Naive thymus-derived CD4-positive, alpha-beta T cell (primary cell): ENCODE results near the gene SIRT1. TPM values are rescaled to one million over a fixed set of nuclear protein-coding genes. Genes with fewer than 3 reads are reported as not detected.

Experiments used
- ATAC-seq: fragments of 150-1000 bp; cut with Tn5 transposase; 2 replicates; pipeline ENCODE4 v1.10.0; 2021; ENCODE audit warnings: mild to moderate bottlenecking, moderate library complexity
- CTCF ChIA-PET: fragments of 350-600 bp; sonication (Branson Sonifier 250); formaldehyde crosslinking; loops from one replicate; lab custom pipeline; 2021; ENCODE audit warnings: antibody characterized with exemption; lab: Charles Lee
- POLR2A ChIA-PET: fragments of 350-600 bp; sonication (Branson Sonifier 250); formaldehyde crosslinking; loops from one replicate; lab custom pipeline; 2021; ENCODE audit warnings: antibody characterized with exemption, inconsistent platforms; lab: Charles Lee
- DNase-seq, 9 donors: peaks; one replicate each; pipeline versions ENCODE4 v3.0.0 to v3.0.0-alpha.2; 2020 to 2022; ENCODE audit warnings: mixed read lengths in 1 of 9
- H3K27ac ChIP-seq: one replicate; pipeline ENCODE4 v1.7.0; 2013; ENCODE audit warnings: mild to moderate bottlenecking, low read depth, low read length, moderate library complexity
- H3K27me3 ChIP-seq, 2 donors: one replicate each; pipeline ENCODE4 v1.7.0; 2013; ENCODE audit warnings: low read length in 2 of 2, mild to moderate bottlenecking in 2 of 2, moderate library complexity in 2 of 2; ENCODE audit not compliant: control insufficient read depth in 2 of 2, insufficient read depth in 2 of 2
- H3K36me3 ChIP-seq, 3 experiments: 1 replicate in 2 of 3; 2 replicates in 1 of 3; pipeline ENCODE4 v1.7.0; 2013; ENCODE audit warnings: low read length in 3 of 3, mild to moderate bottlenecking in 3 of 3, moderate library complexity in 1 of 3; ENCODE audit not compliant: insufficient read depth in 3 of 3, control insufficient read depth in 2 of 3
- H3K4me1 ChIP-seq, 2 donors: one replicate each; pipeline ENCODE4 v1.7.0; 2013; ENCODE audit warnings: low read length in 2 of 2, mild to moderate bottlenecking in 2 of 2, moderate library complexity in 1 of 2; ENCODE audit not compliant: control insufficient read depth in 2 of 2, insufficient read depth in 2 of 2
- H3K4me3 ChIP-seq: 2 replicates; pipeline ENCODE4 v1.7.0; 2013; ENCODE audit warnings: mild to moderate bottlenecking, low read length
- H3K9me3 ChIP-seq, 3 experiments: 1 replicate in 2 of 3; 2 replicates in 1 of 3; pipeline ENCODE4 v1.7.0; 2013; ENCODE audit warnings: low read length in 3 of 3; ENCODE audit not compliant: control insufficient read depth in 2 of 3
- H3K27ac Mint-ChIP-seq, 9 donors: one replicate each; pipeline ENCODE4 v1.8.0; 2020 to 2022; ENCODE audit warnings: mixed read lengths in 9 of 9, mild to moderate bottlenecking in 8 of 9, moderate library complexity in 5 of 9, inconsistent platforms in 2 of 9
- H3K27me3 Mint-ChIP-seq, 5 donors: one replicate each; pipeline ENCODE4 v1.8.0; 2021 to 2022; ENCODE audit warnings: mixed read lengths in 5 of 5, mild to moderate bottlenecking in 1 of 5
- H3K36me3 Mint-ChIP-seq, 5 donors: one replicate each; pipeline ENCODE4 v1.8.0; 2020 to 2022; ENCODE audit warnings: mixed read lengths in 5 of 5, mild to moderate bottlenecking in 3 of 5, inconsistent platforms in 1 of 5
- H3K4me1 Mint-ChIP-seq, 7 donors: one replicate each; pipeline ENCODE4 v1.8.0; 2020 to 2022; ENCODE audit warnings: mixed read lengths in 7 of 7, mild to moderate bottlenecking in 3 of 7, inconsistent platforms in 1 of 7
- H3K4me3 Mint-ChIP-seq, 10 donors: one replicate each; pipeline ENCODE4 v1.8.0; 2020 to 2022; ENCODE audit warnings: mild to moderate bottlenecking in 10 of 10, mixed read lengths in 10 of 10, moderate library complexity in 6 of 10, inconsistent platforms in 2 of 10
- H3K9me3 Mint-ChIP-seq, 11 donors: one replicate each; pipeline ENCODE4 v1.8.0; 2020 to 2022; ENCODE audit warnings: mixed read lengths in 11 of 11, mild to moderate bottlenecking in 4 of 11, inconsistent platforms in 1 of 11, moderate library complexity in 1 of 11
- intact Hi-C, 2 donors: fragments of 100-400 bp; cut with micrococcal nuclease; formaldehyde crosslinking; loops; one replicate each; pipeline ENCODE4 v1.15.1; 2023
- polyA plus RNA-seq, 2 donors: library from polyadenylated mRNA; unstranded; fragments of 300-500 nt; fragmentation: Illumina TruSeq; gene quantifications; one replicate each; pipeline ENCODE4 v1.2.3, GENCODE V29; 2021
- total RNA-seq, 6 experiments: library from RNA in 5 of 6; stranded (reverse) in 5 of 6; gene quantifications; 1 replicate in 5 of 6; 2 replicates in 1 of 6; pipeline ENCODE4 v1.2.3 and lab custom pipeline; 2021 to 2026

Gene SIRT1
- total and polyA plus RNA-seq, 7 experiments from 2014 or later: 13.6 to 66.8 (median 53.6) TPM

- no peak overlapping the region for H3K27ac ChIP-seq
- POLR2A ChIA-PET: no interaction called here
- peaks cover 0 to 6% (median 0%) of the 10 kb centered on the region in 7 donors for H3K4me1 Mint-ChIP-seq
- peak overlapping the region in 1 of 9 donors; percentile 65 for H3K27ac Mint-ChIP-seq
- CTCF ChIA-PET: no interaction called here
- no peaks in the 10 kb centered on the region for H3K27me3 ChIP-seq
- H3K27me3 Mint-ChIP-seq: no peaks in the 10 kb centered on the region
- H3K4me1 ChIP-seq: no peaks in the 10 kb centered on the region
- intact Hi-C loops: no loop called here
- H3K4me3 Mint-ChIP-seq: no peak overlapping the region
- DNase-seq (no peak), ATAC-seq (no peak)
- peaks cover 7 to 40% (median 20%) of the 10 kb centered on the region in 5 donors for H3K36me3 Mint-ChIP-seq
- H3K9me3 ChIP-seq: no peaks in the 10 kb centered on the region
- H3K4me3 ChIP-seq: no peak overlapping the region
- H3K36me3 ChIP-seq: peaks cover 0 to 40% (median 3%) of the 10 kb centered on the region in 3 experiments
- no peaks in the 10 kb centered on the region for H3K9me3 Mint-ChIP-seq
Measured at GRCh38 chr10:67933199-67933598, 48.7 kb downstream of the SIRT1 start.

- H3K9me3 ChIP-seq: no peaks in the 10 kb centered on the region
- DNase-seq (no peak), ATAC-seq (no peak)
- H3K36me3 Mint-ChIP-seq: peaks cover 7 to 47% (median 20%) of the 10 kb centered on the region in 5 donors
- H3K9me3 Mint-ChIP-seq: no peaks in the 10 kb centered on the region
- H3K27ac Mint-ChIP-seq: peak overlapping the region in 5 of 9 donors; percentile 6 to 65 (median 36)
- H3K27ac ChIP-seq: no peak overlapping the region
- intact Hi-C loops: no loop called here
- H3K36me3 ChIP-seq: peaks cover 0 to 38% (median 7%) of the 10 kb centered on the region in 3 experiments
- peaks cover 0 to 6% (median 0%) of the 10 kb centered on the region in 7 donors for H3K4me1 Mint-ChIP-seq
- H3K4me3 ChIP-seq: no peak overlapping the region
- H3K27me3 Mint-ChIP-seq: no peaks in the 10 kb centered on the region
- POLR2A ChIA-PET: no interaction called here
- CTCF ChIA-PET: no interaction called here
- H3K27me3 ChIP-seq: no peaks in the 10 kb centered on the region
- H3K4me3 Mint-ChIP-seq: no peak overlapping the region
- H3K4me1 ChIP-seq: no peaks in the 10 kb centered on the region
Measured at GRCh38 chr10:67934336-67934735, 49.9 kb downstream of the SIRT1 start.

- H3K36me3 ChIP-seq: peaks cover 0 to 36% (median 7%) of the 10 kb centered on the region in 3 experiments
- H3K36me3 Mint-ChIP-seq: peaks cover 7 to 48% (median 20%) of the 10 kb centered on the region in 5 donors
- CTCF ChIA-PET: no interaction called here
Measured at GRCh38 chr10:67935223-67935622, 50.8 kb downstream of the SIRT1 start.

GRCh38 chr10:67936416-67936815 lies 52.0 kb downstream of the SIRT1 start:
- H3K4me1 ChIP-seq: no peaks in the 10 kb centered on the region
- Mint-ChIP-seq H3K4me1 (peaks cover 0 to 6% (median 0%) of the 10 kb centered on the region in 7 donors), H3K4me3 (no peak overlapping the region), H3K27me3 (no peaks in the 10 kb centered on the region), H3K36me3 (peaks cover 7 to 43% (median 20%) of the 10 kb centered on the region in 5 donors), H3K27ac (no peak overlapping the region), H3K9me3 (no peaks in the 10 kb centered on the region)
- no peaks in the 10 kb centered on the region for H3K27me3 ChIP-seq
- peaks cover 0 to 26% (median 4%) of the 10 kb centered on the region in 3 experiments for H3K36me3 ChIP-seq
- intact Hi-C loops: no loop called here
- POLR2A ChIA-PET: no interaction called here
- no peak for ATAC-seq
- H3K9me3 ChIP-seq: no peaks in the 10 kb centered on the region
- no peak overlapping the region for H3K4me3 ChIP-seq
- no peak for DNase-seq
- H3K27ac ChIP-seq: no peak overlapping the region
- CTCF ChIA-PET: no interaction called here

More at GRCh38 chr10:67935223-67935622, 50.8 kb downstream of the SIRT1 start:
- Mint-ChIP-seq H3K9me3 (no peaks in the 10 kb centered on the region), H3K27ac (peak overlapping the region in 3 of 9 donors; percentile 43 to 62 (median 43)), H3K27me3 (no peaks in the 10 kb centered on the region), H3K4me3 (no peak overlapping the region), H3K4me1 (peaks cover 0 to 6% (median 0%) of the 10 kb centered on the region in 7 donors)
- Histone ChIP-seq H3K27ac (no peak overlapping the region), H3K4me1 (no peaks in the 10 kb centered on the region), H3K9me3 (no peaks in the 10 kb centered on the region), H3K27me3 (no peaks in the 10 kb centered on the region), H3K4me3 (no peak overlapping the region)
- intact Hi-C loops: no loop called here
- POLR2A ChIA-PET: no interaction called here
- no peak for DNase-seq
- no peak for ATAC-seq

- CTCF ChIA-PET: no interaction called here
- Histone ChIP-seq H3K27ac (no peak overlapping the region), H3K4me1 (no peaks in the 10 kb centered on the region), H3K27me3 (no peaks in the 10 kb centered on the region), H3K9me3 (no peaks in the 10 kb centered on the region), H3K36me3 (peaks cover 1 to 26% (median 12%) of the 10 kb centered on the region in 3 experiments), H3K4me3 (no peak overlapping the region)
- H3K4me3 Mint-ChIP-seq: no peak overlapping the region
- ATAC-seq: no peak
- H3K27ac Mint-ChIP-seq: peak overlapping the region in 3 of 9 donors; percentile 23 to 55 (median 51)
- intact Hi-C loops: no loop called here
- peaks cover 0 to 10% (median 0%) of the 10 kb centered on the region in 11 donors for H3K9me3 Mint-ChIP-seq
- peaks cover 0 to 14% (median 5%) of the 10 kb centered on the region in 7 donors for H3K4me1 Mint-ChIP-seq
- POLR2A ChIA-PET: no interaction called here
- peaks cover 12 to 60% (median 38%) of the 10 kb centered on the region in 5 donors for H3K36me3 Mint-ChIP-seq
- no peaks in the 10 kb centered on the region for H3K27me3 Mint-ChIP-seq
- no peak for DNase-seq
Measured at GRCh38 chr10:67943917-67944316, 59.5 kb downstream of the SIRT1 start.

GRCh38 chr10:67955614-67956013 lies 71.2 kb downstream of the SIRT1 start:
- ChIA-PET CTCF (no interaction called here), POLR2A (no interaction called here)
- no peak overlapping the region for H3K27ac ChIP-seq
- H3K4me3 Mint-ChIP-seq: no peak overlapping the region
- no peaks in the 10 kb centered on the region for H3K27me3 ChIP-seq
- H3K27me3 Mint-ChIP-seq: no peaks in the 10 kb centered on the region
- peaks cover 12 to 44% (median 35%) of the 10 kb centered on the region in 5 donors for H3K36me3 Mint-ChIP-seq
- H3K4me3 ChIP-seq: no peak overlapping the region
- H3K9me3 Mint-ChIP-seq: no peaks in the 10 kb centered on the region
- ATAC-seq (no peak), DNase-seq (no peak)
- peaks cover 0 to 28% (median 6%) of the 10 kb centered on the region in 3 experiments for H3K36me3 ChIP-seq
- intact Hi-C loops: no loop called here
- no peaks in the 10 kb centered on the region for H3K9me3 ChIP-seq
- H3K4me1 ChIP-seq: no peaks in the 10 kb centered on the region
- peak overlapping the region in 1 of 9 donors; percentile 50 for H3K27ac Mint-ChIP-seq
- H3K4me1 Mint-ChIP-seq: peaks cover 0 to 12% (median 5%) of the 10 kb centered on the region in 7 donors
